Transverse colon (tissue), 4 donors: ENCODE data around the gene STEAP3. TPM values are rescaled to one million over a fixed set of nuclear protein-coding genes. Genes with fewer than 3 reads are reported as not detected.
"Not testable (repeated sequence)": the region's sequence is repeated elsewhere in the genome, so short reads cannot be mapped to it uniquely, and the experiment has no call there.

Source experiments
- DNase-seq: peaks from one replicate; pipeline ENCODE4 v3.0.0-alpha.2; 2019
- H3K27ac ChIP-seq, 4 donors: fragments of 200-600 bp; sonication (generic); 2 replicates each; pipeline ENCODE4 v1.5.1; 2016 to 2018; ENCODE audit warnings: inconsistent platforms in 4 of 4
- H3K27me3 ChIP-seq: fragments of 200-600 bp; sonication (generic); 2 replicates; pipeline ENCODE4 v1.5.1; 2017; ENCODE audit warnings: inconsistent platforms
- H3K36me3 ChIP-seq, 4 donors: fragments of 200-600 bp; sonication (generic); 2 replicates each; pipeline ENCODE4 v1.5.1; 2017 to 2019; ENCODE audit warnings: inconsistent platforms in 4 of 4
- H3K4me1 ChIP-seq, 4 donors: fragments of 200-600 bp; sonication (generic); 2 replicates each; pipeline ENCODE4 v1.5.1; 2017 to 2020; ENCODE audit warnings: inconsistent platforms in 4 of 4
- H3K4me3 ChIP-seq, 4 donors: fragments of 200-600 bp; sonication (generic); 1 replicate in 1 of 4; 2 replicates in 3 of 4; pipeline versions ENCODE4 v1.5.1 to v1.6.1; 2017 to 2019; ENCODE audit warnings: inconsistent platforms in 4 of 4
- H3K9me3 ChIP-seq, 2 donors: fragments of 200-600 bp; sonication (generic); 2 replicates each; pipeline ENCODE4 v1.5.1; 2017 to 2019; ENCODE audit warnings: inconsistent platforms in 2 of 2
- CTCF ChIP-seq, 5 experiments: fragments of 200-600 bp in 3 of 5; fragments of 450-650 bp in 2 of 5; sonication (generic) in 3 of 5; IDR thresholded peaks; 1 replicate in 2 of 5; 2 replicates in 3 of 5; pipeline ENCODE4 v1.5.1; 2016 to 2017; ENCODE audit warnings: antibody characterized with exemption in 5 of 5, inconsistent platforms in 3 of 5, mild to moderate bottlenecking in 2 of 5, moderate library complexity in 1 of 5
- EP300 ChIP-seq: sonication (generic); formaldehyde crosslinking; IDR thresholded peaks from one replicate; pipeline ENCODE4 v1.6.1; 2017; ENCODE audit warnings: antibody characterized with exemption, low read depth
- POLR2A ChIP-seq: fragments of 450-650 bp; IDR thresholded peaks from one replicate; pipeline ENCODE4 v1.6.1; 2016; ENCODE audit warnings: antibody characterized with exemption, mild to moderate bottlenecking, moderate library complexity
- POLR2AphosphoS5 ChIP-seq, 3 donors: sonication (generic); formaldehyde crosslinking; IDR thresholded peaks; one replicate each; pipeline ENCODE4 v1.6.1; 2016; ENCODE audit warnings: antibody characterized with exemption in 3 of 3
- WGBS, 2 donors: methylation state at CpG; one replicate each; pipeline ENCODE4 v1.1.5; 2018; ENCODE audit warnings: low coverage in 1 of 2; 5-methylcytosine and 5-hydroxymethylcytosine counted together
- in situ Hi-C, 4 donors: fragments of 200-750 bp; cut with MboI; loops; one replicate each; pipeline versions ENCODE4 v1.15.0 to v1.15.1; 2017; ENCODE audit warnings: low sequenced_read_pairs in 3 of 4, low pct_ligation_motif_present in 1 of 4, low pct_unique_long_range_greater_than_20kb in 1 of 4
- intact Hi-C: fragments of 100-400 bp; cut with DNase I; formaldehyde crosslinking; loops from one replicate; pipeline ENCODE4 v1.15.1; 2023; ENCODE audit warnings: low total_unique reads
- total RNA-seq, 4 donors: library from RNA; depleted of rRNA; stranded (reverse); fragments of >200 nt; gene quantifications; one replicate each; pipeline ENCODE4 v1.1.0, GENCODE V29; 2016

STEAP3 gene
- total RNA-seq, 4 donors from 2014 or later, result 23.3 to 54.3 (median 37.6) TPM

GRCh38 chr2:119267604-119268003 is 44.0 kb downstream of the STEAP3 start:
- TF ChIP-seq CTCF (IDR thresholded peaks at IDR 0.05) (no peak), POLR2AphosphoS5 (IDR thresholded peaks at IDR 0.05) (no peak), POLR2A (no peak), EP300 (no peak)
- Histone ChIP-seq H3K4me1 (peaks cover 0 to 7% (median 2%) of the 10 kb centered on the region in 4 donors), H3K27ac (no peak overlapping the region), H3K9me3 (no peaks in the 10 kb centered on the region), H3K27me3 (no peaks in the 10 kb centered on the region), H3K36me3 (no peaks in the 10 kb centered on the region), H3K4me3 (no peak overlapping the region)
- DNase-seq, result no peak
- in situ Hi-C loops, result no loop called here
- intact Hi-C loops, result no loop called here

GRCh38 chr2:119276864-119277263 is 53.2 kb downstream of the STEAP3 start:
- H3K9me3 ChIP-seq, result no peaks in the 10 kb centered on the region
- no peak overlapping the region for H3K27ac ChIP-seq
- no peaks in the 10 kb centered on the region for H3K4me1 ChIP-seq
- TF ChIP-seq EP300 (no peak), POLR2A (no peak), CTCF (IDR thresholded peaks at IDR 0.05) (no peak), POLR2AphosphoS5 (IDR thresholded peaks at IDR 0.05) (no peak)
- DNase-seq, result no peak
- WGBS, 2 donors, result 67 to 76% methylated on average over 8 of the region's 8 CpGs
- intact Hi-C loops (no loop called here), in situ Hi-C loops (loop anchor here in 3 of 4 donors (25.0 kb wide), 2 partner anchors 265 to 390 kb away; no protein-coding TSS in a partner anchor)
- H3K27me3 ChIP-seq, result no peaks in the 10 kb centered on the region
- H3K36me3 ChIP-seq, result no peaks in the 10 kb centered on the region
- H3K4me3 ChIP-seq, result no peak overlapping the region

GRCh38 chr2:119278385-119278784 is 54.8 kb downstream of the STEAP3 start:
- H3K36me3 ChIP-seq, H3K9me3 ChIP-seq, H3K4me3 ChIP-seq, H3K4me1 ChIP-seq, H3K27me3 ChIP-seq, intact Hi-C loops, H3K27ac ChIP-seq, DNase-seq: not testable (repeated sequence)
- 83 to 89% methylated on average over 2 of the region's 2 CpGs for WGBS, 2 donors
- in situ Hi-C loops, result loop anchor here in 3 of 4 donors (25.0 kb wide), 2 partner anchors 266 to 391 kb away; no protein-coding TSS in a partner anchor

- Histone ChIP-seq H3K4me3 (no peak overlapping the region), H3K9me3 (no peaks in the 10 kb centered on the region), H3K36me3 (no peaks in the 10 kb centered on the region), H3K27me3 (no peaks in the 10 kb centered on the region), H3K4me1 (no peaks in the 10 kb centered on the region), H3K27ac (no peak overlapping the region)
- in situ Hi-C loops (loop anchor here in 3 of 4 donors (25.0 kb wide), 2 partner anchors 267 to 392 kb away; no protein-coding TSS in a partner anchor), intact Hi-C loops (no loop called here)
- TF ChIP-seq CTCF (IDR thresholded peaks at IDR 0.05), result no peak
- TF ChIP-seq POLR2AphosphoS5 (IDR thresholded peaks at IDR 0.05), result no peak
- WGBS, 2 donors, result 83 to 88% methylated on average over 6 of the region's 6 CpGs
- no peak for DNase-seq
Measured at GRCh38 chr2:119278946-119279345, 55.3 kb downstream of the STEAP3 start.

GRCh38 chr2:119279666-119280065 is 56.0 kb downstream of the STEAP3 start:
- WGBS, 2 donors, result 97% methylated on average over 6 of the region's 6 CpGs; no CpG with 5 or more reads in 1 of the 2 donors
- intact Hi-C loops, result no loop called here
- no peaks in the 10 kb centered on the region for H3K4me1 ChIP-seq
- DNase-seq, result no peak
- no peak overlapping the region for H3K27ac ChIP-seq
- H3K27me3 ChIP-seq, result no peaks in the 10 kb centered on the region
- no peak for TF ChIP-seq CTCF (IDR thresholded peaks at IDR 0.05)
- TF ChIP-seq POLR2AphosphoS5 (IDR thresholded peaks at IDR 0.05), result no peak
- no peak for TF ChIP-seq POLR2A
- no peak for TF ChIP-seq EP300
- no peak overlapping the region for H3K4me3 ChIP-seq
- H3K9me3 ChIP-seq, result no peaks in the 10 kb centered on the region
- no peaks in the 10 kb centered on the region for H3K36me3 ChIP-seq
- in situ Hi-C loops, result loop anchor here (10.0 to 25.0 kb wide), 3 partner anchors 267 to 395 kb away; no protein-coding TSS in a partner anchor
